DOHH2 (cell line): ENCODE results near the gene SH3RF3.

ENCODE experiments used
- EZH2phosphoT487 ChIP-seq: fragments of 200-600 bp; sonication (generic); IDR thresholded peaks from 2 replicates; pipeline ENCODE4 v1.6.1; 2017; ENCODE audit warnings: borderline replicate concordance, mild to moderate bottlenecking, antibody characterized with exemption, low read length, moderate library complexity, mixed read lengths
- TF ChIP-seq, protein P1 (sequence below): fragments of 200-600 bp; sonication (generic); IDR thresholded peaks from one replicate; pipeline ENCODE4 v1.5.1; 2014; ENCODE audit warnings: antibody characterized with exemption, mild to moderate bottlenecking, low read depth, low read length; ENCODE audit not compliant: poor library complexity, severe bottlenecking

DNA sequence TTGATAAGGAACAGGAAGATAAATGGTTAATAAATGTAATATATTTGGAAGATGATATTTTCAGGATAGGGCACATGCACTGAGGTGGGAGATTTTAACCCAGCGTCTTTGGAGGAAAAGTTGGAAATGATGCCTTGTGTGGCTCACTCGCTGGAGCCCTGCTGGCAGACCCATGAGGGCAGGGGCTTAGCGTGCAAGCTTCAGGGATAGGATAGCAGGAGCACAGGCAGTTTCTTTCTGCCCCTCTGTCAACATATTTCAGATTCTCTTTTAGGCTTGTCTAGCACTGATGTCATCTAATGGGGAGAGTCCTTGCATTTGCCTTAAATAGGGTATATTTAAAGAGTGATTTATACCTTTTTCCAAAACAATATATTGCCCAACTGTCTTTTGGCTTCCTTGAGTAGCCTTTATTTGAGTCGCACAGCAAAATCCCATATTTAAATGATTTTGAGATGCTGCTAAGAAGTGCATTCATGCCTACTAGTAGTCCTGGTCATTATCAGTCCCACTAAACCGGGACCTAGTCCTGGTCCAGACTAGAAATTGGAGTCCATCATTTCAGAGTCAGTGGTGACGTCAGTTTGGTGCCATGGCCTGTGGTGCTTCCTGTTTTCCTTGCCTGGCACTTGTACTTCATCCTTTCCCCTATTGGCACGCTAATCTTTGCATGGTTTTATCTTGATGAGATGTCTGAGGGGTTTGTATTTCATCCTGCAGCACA, 45.8 kb downstream of the SH3RF3 start:
- TF ChIP-seq, protein P1, sequence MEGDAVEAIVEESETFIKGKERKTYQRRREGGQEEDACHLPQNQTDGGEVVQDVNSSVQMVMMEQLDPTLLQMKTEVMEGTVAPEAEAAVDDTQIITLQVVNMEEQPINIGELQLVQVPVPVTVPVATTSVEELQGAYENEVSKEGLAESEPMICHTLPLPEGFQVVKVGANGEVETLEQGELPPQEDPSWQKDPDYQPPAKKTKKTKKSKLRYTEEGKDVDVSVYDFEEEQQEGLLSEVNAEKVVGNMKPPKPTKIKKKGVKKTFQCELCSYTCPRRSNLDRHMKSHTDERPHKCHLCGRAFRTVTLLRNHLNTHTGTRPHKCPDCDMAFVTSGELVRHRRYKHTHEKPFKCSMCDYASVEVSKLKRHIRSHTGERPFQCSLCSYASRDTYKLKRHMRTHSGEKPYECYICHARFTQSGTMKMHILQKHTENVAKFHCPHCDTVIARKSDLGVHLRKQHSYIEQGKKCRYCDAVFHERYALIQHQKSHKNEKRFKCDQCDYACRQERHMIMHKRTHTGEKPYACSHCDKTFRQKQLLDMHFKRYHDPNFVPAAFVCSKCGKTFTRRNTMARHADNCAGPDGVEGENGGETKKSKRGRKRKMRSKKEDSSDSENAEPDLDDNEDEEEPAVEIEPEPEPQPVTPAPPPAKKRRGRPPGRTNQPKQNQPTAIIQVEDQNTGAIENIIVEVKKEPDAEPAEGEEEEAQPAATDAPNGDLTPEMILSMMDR = no peak
- TF ChIP-seq EZH2phosphoT487 = no peak
